ENCODE data around the gene HINT3. TPM values are rescaled to one million over a fixed set of nuclear protein-coding genes. Genes with fewer than 3 reads are reported as not detected.

Gene HINT3
- 11.5 and 13.5 TPM in 2 replicates for total RNA-seq

GRCh38 chr6:125956506-125957390 lies at the start of gene HINT3:
Gene HINT3, plus strand, starts transcription at chr6:125956770. Its CDS starts 208 bp downstream, at chr6:125956978.

GRCh38 chr6:125986301-125987025 lies 29.9 kb downstream of the HINT3 start, which contains the start of gene TRMT11:
Gene TRMT11, plus strand, starts transcription at chr6:125986540. Its CDS starts 11 bp downstream, at chr6:125986551.

Other genes with a start within 250 kb of the HINT3 start
- not detected in 2 replicates for gene HEY2, start 207.1 kb upstream of the HINT3 start, total RNA-seq
- gene NCOA7, start 165.8 kb upstream of the HINT3 start, total RNA-seq, result 7.8 and 10.3 TPM in 2 replicates
- gene TRMT11, start 29.8 kb downstream of the HINT3 start, total RNA-seq, result 19.1 and 22.5 TPM in 2 replicates